ENCODE results near the gene SLC15A2. TPM values are rescaled to one million over a fixed set of nuclear protein-coding genes. Genes with fewer than 3 reads are reported as not detected.
A peak's percentile ranks its signal among the peaks of the same experiment; 100 is the strongest.
"Not testable (repeated sequence)": the region's sequence is repeated elsewhere in the genome, so short reads cannot be mapped to it uniquely, and the experiment has no call there.

SLC15A2 gene
- total and polyA plus RNA-seq, 10 donors = 4.3 to 18.7 (median 11.2) TPM

- no peak overlapping the region for H3K27ac ChIP-seq
- no peaks in the 10 kb centered on the region for H3K4me1 ChIP-seq
- H3K4me3 ChIP-seq = no peak overlapping the region
- TF ChIP-seq CTCF (IDR thresholded peaks at IDR 0.05 in 8 of 11, conservative IDR thresholded peaks at IDR 0.05 in 3 of 11) = peak in 3 of 11 experiments; percentile 12 to 28 (median 22)
- TF ChIP-seq POLR2A (IDR thresholded peaks at IDR 0.05) = no peak
- H3K27me3 ChIP-seq (replicated peaks in 1 of 7) = no peaks in the 10 kb centered on the region
- intact Hi-C loops (cut with DNase I; ENCODE audit: low total_unique reads) = no loop called here
- 62 to 73% (median 65%) methylated on average over 5 of the region's 5 CpGs for WGBS, 5 donors
- H3K36me3 ChIP-seq = peaks cover 0 to 70% (median 19%) of the 10 kb centered on the region in 6 donors
- no peak for DNase-seq
- H3K9me3 ChIP-seq = peaks cover 0 to 8% (median 0%) of the 10 kb centered on the region in 8 donors
Observed at GRCh38 chr3:121855555-121855954, 38.6 kb upstream of the SLC15A2 start.

DNA sequence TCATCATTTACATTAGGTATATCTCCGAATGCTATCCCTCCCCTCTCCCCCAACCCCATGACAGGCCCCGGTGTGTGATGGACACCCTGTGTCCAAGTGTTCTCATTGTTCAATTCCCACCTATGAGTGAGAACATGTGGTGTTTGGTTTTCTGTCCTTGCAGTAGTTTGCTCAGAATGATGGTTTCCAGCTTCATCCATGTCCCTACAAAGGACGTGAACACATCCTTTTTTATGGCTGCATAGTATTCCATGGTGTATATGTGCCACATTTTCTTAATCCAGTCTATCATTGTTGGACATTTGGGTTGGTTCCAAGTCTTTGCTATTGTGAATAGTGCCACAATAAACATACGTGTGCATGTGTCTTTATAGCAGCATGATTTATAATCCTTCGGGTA lies 36.4 kb upstream of the SLC15A2 start:
- H3K9me3 ChIP-seq; H3K4me1 ChIP-seq; DNase-seq; H3K27ac ChIP-seq; H3K4me3 ChIP-seq; intact Hi-C loops (cut with DNase I; ENCODE audit: low total_unique reads); H3K27me3 ChIP-seq (replicated peaks in 1 of 7): not testable (repeated sequence)
- H3K36me3 ChIP-seq = peaks cover 0 to 67% (median 16%) of the 10 kb centered on the region in 6 donors
- 88 to 100% (median 98%) methylated on average over 3 to 5 of the region's 5 CpGs for WGBS, 5 donors

GRCh38 chr3:121863247-121863646 lies 31.0 kb upstream of the SLC15A2 start:
- H3K4me1 ChIP-seq; H3K27ac ChIP-seq; H3K27me3 ChIP-seq (replicated peaks in 1 of 7); DNase-seq; intact Hi-C loops (cut with DNase I; ENCODE audit: low total_unique reads); H3K4me3 ChIP-seq; H3K9me3 ChIP-seq: not testable (repeated sequence)
- H3K36me3 ChIP-seq = peaks cover 0 to 57% (median 8%) of the 10 kb centered on the region in 6 donors
- WGBS, 5 donors = 89 to 98% (median 93%) methylated on average over 4 to 9 of the region's 9 CpGs

- no peak for DNase-seq
- Histone ChIP-seq H3K27ac (peak overlapping the region in 1 of 8 donors; percentile 9), H3K4me3 (no peak overlapping the region), H3K36me3 (peaks cover 0 to 52% (median 8%) of the 10 kb centered on the region in 6 donors), H3K4me1 (no peaks in the 10 kb centered on the region), H3K27me3 (replicated peaks in 1 of 7) (no peaks in the 10 kb centered on the region), H3K9me3 (no peaks in the 10 kb centered on the region)
- intact Hi-C loops (cut with DNase I; ENCODE audit: low total_unique reads) = no loop called here
- TF ChIP-seq POLR2A (IDR thresholded peaks at IDR 0.05) (no peak), CTCF (IDR thresholded peaks at IDR 0.05 in 8 of 11, conservative IDR thresholded peaks at IDR 0.05 in 3 of 11) (no peak), POLR2AphosphoS5 (IDR thresholded peaks at IDR 0.05) (no peak)
Observed at GRCh38 chr3:121863801-121864200, 30.4 kb upstream of the SLC15A2 start.

- Histone ChIP-seq H3K27me3 (replicated peaks in 1 of 7) (no peaks in the 10 kb centered on the region), H3K4me1 (peaks cover 0 to 11% (median 0%) of the 10 kb centered on the region in 6 donors), H3K4me3 (no peak overlapping the region), H3K27ac (peak overlapping the region in 1 of 8 donors; percentile 15), H3K36me3 (peaks cover 0 to 43% (median 9%) of the 10 kb centered on the region in 6 donors), H3K9me3 (no peaks in the 10 kb centered on the region)
- 62 to 70% (median 67%) methylated on average over 2 of the region's 2 CpGs for whole genome bisulfite sequencing, 5 donors
- no peak for TF ChIP-seq POLR2A (IDR thresholded peaks at IDR 0.05)
- TF ChIP-seq CTCF (IDR thresholded peaks at IDR 0.05 in 8 of 11, conservative IDR thresholded peaks at IDR 0.05 in 3 of 11) = no peak
- TF ChIP-seq POLR2AphosphoS5 (IDR thresholded peaks at IDR 0.05) = no peak
- no peak for DNase-seq
- intact Hi-C loops (cut with DNase I; ENCODE audit: low total_unique reads) = no loop called here
Observed at GRCh38 chr3:121869736-121870135, 24.5 kb upstream of the SLC15A2 start.

All from spleen (tissue), 11 donors.